ENCODE results near the gene RNF157.
"Not testable (repeated sequence)": the region's sequence is repeated elsewhere in the genome, so short reads cannot be mapped to it uniquely, and the experiment has no call there.

Gene RNF157

GRCh38 chr17:76270127-76270592 lies 29.9 kb upstream of the RNF157 start:
- no peak for FAIRE-seq

DNA sequence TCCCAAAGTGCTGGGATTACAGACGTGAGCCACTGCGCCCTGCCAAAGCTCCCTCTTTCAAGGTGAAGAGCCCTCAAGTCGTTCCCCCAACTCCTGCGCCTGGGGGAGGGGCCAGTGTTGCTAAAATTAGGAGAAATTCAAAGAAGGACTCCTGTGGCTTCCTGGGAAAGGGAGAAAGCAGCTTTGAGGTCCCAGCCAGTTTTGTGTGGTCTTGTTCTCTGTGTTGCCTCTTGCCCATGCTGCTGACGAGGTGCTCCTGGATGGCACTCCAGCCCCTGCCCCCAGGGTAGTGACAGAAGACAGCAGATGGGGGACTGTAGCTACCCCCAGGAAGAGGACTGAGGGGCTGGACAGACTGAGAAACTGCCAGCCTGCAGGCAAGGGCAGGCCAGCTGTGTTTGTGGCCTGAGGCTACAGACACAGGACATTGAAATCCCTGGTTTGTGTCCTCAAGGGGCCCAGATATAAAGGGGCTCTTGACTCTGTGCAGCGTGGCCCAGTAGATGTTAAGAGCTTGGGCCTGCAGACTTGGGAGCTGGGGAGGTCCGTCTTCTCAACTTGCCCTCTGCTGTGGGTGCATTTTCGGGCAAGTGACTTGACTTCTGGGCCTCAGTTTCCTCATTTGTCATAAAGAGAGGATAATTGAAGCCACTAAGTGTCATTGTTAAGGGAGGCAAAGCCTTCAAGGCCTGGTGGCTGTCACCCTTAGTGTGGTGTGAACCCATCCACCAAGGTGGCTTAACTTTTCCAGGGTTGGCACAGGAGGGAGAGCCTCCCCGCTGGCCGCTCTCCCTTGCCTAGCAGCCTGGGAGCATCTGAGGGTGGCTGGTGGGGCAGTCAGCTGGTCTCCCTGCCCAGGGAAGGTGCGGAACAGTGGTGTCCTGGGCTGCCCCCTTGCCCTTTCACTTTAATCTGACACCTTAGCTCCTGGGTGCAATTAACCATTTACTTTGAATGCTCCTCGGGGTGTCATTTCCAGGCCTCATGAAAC lies 29.0 kb upstream of the RNF157 start:
- no peak for FAIRE-seq

DNA sequence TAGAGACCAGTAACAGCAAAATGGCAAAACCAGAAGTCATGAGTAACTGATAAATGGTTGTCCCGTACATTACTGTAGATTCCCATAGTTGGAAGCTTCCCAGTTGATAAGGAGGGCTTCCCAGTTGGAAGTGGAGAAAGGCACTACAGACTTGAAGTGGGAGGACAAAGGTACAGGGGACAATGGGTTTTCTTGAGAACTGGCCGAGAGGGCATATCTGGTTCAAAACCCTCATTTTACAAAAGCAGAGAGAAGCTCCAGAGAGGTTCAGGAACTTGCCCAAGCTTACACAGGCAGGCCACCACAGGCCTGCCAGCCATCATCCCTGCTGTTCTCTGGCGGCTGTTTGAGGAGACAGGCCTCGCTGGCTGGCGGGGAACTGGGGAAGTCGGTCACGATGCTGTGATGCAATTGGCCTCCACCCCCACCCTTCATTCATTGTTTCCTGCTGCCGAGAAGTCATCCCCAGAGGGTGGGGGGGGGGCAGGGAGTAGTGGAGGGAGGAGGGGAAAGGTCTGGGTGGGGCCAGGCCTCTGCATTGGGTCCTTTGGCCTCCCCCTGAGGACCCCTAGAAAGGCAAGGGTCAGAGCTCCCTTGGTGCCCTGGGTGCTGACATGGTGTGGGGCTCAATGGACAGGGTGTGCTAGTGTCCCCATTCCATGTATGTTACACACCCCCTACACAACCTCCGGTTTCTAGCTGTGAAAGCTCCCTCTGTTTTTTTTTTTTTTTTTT lies 27.9 kb upstream of the RNF157 start:
- FAIRE-seq = no peak

GRCh38 chr17:76267581-76268001 lies 27.3 kb upstream of the RNF157 start:
- FAIRE-seq = not testable (repeated sequence)

- FAIRE-seq = no peak
Observed at GRCh38 chr17:76267051-76267576, 26.8 kb upstream of the RNF157 start.

- no peak for FAIRE-seq
Observed at GRCh38 chr17:76266244-76266938, 26.1 kb upstream of the RNF157 start.

DNA sequence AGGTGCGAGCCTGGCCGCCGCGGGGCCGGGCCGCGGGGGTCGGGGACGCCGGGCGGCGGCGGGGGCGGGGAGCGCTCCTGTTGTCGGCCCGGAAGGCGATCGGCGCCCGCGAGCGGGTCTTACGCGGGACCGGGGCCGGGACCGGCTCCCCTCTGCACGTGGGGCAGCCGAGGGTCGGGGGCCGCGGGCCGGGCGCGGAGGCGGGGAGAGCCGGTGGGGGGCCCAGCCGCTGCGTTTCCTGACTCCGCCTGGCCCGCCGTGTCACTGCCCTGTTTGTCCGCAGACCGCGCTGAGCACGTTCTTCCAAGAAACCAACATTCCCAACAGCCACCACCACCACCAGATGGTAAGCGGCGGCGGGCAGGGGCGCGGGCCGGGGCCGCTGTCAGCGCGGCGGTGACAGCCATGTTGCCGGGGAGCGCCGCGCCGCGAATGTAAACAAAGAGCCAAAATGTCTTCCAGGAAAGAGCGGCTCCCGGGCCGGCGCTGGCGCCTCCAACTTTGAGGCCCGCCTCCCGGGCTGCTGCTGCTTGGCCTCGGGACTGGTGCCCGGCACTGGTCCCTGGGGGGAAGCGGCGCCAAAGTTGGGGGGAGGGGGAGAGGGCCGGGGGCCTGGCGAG lies 25.4 kb upstream of the RNF157 start:
- FAIRE-seq = no peak

DNA sequence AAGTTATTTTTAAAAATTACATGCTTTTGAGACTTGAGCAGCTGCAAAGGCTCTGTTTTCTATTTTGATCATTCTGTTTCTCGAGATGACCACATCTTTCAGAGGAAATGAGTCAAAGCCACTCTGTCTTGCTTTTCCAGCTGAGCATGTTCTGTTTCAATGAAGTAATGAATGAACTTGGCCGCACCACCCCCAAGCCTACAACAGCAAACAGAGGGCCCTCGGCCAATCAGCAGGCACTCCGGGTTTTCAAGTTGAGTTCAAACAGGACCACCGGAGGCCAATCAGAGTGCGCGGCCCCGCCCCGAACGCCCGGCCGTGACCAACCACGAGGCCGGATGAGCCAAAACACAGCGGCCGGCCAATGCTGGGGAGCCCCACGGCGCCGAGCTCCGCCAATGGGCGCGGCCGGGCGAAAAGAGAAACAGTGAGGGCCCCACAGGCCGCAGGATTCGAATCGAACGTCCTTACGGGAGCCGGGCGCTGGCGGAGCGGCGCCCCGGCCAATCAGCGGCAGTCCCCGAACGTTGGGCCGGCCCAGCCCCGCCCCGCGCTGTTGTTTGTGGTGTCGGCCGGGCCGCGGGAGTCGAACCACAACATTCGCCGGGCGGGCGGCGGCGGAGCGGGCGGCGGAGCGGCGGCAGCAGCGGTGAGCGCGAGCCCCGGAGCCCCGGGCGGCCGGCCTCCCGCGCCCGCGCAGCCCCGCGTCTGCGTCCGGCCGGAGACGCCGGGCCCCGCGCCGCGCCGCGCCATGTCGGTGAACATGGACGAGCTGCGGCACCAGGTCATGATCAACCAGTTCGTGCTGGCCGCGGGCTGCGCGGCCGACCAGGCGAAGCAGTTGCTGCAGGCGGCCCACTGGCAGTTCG lies 24.7 kb upstream of the RNF157 start, which contains the start of gene UBALD2:
TSS of gene UBALD2 (plus strand) at position 594 of the 869 bp plus-strand sequence. CDS start at position 752, 158 bp downstream.
- peak; percentile 96 for FAIRE-seq

DNA sequence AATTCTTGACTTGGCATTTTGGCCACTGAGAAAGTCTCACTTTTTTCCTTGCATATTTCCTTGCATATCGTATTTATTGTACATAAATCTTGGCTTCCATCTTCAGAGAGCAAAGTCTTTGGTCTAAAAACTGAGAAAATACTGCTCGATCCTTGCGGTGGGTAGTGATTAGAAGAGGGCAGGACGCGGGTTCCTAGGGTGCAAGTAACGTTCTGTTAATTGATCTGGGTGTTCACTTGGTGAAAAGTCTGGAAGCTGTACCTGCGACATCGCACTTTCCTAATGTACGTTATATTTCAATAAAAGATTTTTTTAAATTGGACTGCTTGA lies 24.1 kb upstream of the RNF157 start:
- FAIRE-seq = no peak

DNA sequence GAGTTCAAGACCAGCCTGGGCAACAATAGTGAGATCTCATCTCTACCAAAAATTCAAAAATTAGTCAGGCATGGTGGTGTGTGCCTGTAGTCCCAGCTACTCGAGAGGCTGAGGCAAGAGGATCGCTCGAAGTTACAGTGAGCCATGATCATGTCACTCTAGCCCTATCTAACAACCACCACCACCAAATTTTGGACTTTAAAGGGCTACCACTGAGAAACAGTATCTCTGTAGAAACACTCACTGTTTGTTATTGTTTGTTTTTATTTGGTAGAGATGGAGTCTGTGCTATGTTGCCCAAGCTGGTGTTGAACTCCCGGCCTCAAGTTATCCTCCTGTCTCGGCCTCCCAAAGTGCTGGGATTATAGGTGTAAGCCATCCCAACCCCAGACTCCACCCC lies 23.6 kb upstream of the RNF157 start:
- no peak for FAIRE-seq

DNA sequence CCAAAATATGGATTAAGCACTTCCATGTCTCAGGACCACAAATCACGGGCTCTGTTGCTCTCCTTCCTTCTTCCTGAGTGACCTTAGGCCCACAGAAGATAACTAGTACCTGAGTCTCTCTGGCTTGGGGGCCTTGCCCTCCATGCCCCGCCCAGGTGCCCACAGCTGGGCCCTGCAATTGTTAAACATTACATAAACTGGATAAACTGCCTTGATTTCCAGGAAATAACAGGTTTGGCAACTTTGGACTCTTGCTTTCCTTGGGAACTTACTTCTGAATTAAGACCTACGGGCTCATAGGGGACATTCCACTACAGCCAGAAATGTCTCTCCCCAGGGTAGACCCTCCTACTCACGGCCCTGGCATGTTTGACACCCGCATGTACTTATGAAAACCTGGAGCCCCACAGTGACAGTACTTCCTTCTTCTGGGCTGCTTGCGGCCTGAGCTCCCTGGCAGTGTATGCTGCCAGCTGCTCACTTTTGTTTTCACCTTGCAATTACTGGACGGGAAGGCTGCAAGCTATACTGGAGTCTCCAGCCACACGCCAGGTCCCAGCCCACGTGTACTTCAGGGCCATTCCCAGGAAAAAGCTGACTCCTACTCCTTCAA lies 22.5 kb upstream of the RNF157 start:
- FAIRE-seq = no peak

DNA sequence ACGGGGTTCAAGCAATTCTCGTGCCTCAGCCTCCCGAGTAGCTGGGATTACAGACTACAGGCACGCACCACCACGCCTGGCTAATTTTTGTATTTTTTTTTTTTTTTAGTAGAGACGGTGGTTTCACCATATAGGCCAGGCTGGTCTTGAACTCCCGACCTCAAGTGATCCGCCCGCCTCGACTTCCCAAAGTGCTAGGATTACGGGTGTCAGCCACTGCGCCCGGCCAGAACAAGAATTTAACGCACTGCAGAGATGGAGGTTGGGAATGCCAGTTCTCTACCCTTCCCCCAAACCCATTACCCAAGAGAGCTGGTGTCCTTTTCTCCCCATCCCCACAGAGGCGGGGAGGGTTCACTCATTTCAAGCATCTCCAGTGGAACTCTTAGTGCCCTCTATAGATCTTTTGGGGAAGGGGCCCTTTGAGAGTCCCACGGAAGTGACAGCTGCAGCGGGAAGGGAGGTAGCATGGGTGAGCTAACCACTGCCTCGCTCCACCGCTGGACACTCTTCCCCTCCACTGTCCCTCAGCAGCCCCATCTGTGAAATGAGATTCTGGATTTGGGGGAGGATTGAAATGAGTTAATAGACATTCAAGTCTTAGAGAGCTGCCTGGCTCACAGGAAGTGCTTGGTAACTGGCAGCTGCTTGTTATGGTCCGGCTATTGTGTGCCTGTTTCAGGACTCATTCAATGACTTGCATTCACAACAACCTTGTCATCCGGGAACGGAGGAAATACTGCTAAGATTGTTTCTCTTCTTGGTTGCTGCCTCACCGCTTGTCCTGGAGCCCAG lies 21.3 kb upstream of the RNF157 start:
- FAIRE-seq = no peak

DNA sequence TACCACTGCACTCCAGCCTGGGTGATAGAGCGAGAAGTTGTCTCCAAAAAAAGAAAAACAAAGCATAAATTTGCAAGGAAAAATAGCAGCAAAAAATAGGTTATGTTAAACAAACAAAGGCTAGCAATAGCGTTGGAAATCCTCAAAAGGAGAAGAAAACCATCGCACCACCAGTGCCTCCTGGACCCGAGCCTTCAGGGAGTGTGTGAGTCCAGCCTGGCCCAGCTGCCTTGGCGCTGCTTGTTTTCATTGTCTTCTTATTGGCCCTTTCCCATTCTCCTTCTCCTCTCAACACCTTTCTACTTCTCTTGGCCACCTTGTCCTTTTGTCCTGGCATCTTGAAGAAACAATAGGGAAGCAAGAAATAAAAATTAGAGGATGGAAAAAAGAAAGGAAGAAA lies 20.4 kb upstream of the RNF157 start:
- no peak for FAIRE-seq

DNA sequence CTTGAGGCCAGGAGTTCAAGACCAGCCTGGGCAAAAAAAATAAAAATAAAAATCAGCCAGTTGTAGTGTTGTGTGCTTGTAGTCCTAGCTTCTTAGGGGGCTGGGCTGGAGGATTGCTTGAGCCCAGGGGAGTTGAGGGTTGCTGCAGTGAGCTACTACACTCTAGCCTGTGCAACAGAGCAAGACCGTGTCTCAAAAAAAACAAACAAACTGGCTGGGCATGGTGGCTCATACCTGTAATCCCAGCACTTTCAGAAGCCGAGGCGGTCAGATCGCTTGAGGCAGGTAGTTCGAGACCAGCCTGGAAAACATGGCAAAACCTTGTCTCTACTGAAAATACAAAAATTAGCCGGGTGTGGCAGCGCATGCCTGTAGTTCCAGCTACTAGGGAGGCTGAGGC lies 19.9 kb upstream of the RNF157 start:
- FAIRE-seq = no peak

GRCh38 chr17:76256430-76257050 lies 16.2 kb upstream of the RNF157 start:
- not testable (repeated sequence) for FAIRE-seq

- no peak for FAIRE-seq
Observed at GRCh38 chr17:76255801-76256429, 15.6 kb upstream of the RNF157 start.

GRCh38 chr17:76254275-76254674 lies 14.0 kb upstream of the RNF157 start:
- FAIRE-seq = no peak

GRCh38 chr17:76253841-76254240 lies 13.5 kb upstream of the RNF157 start:
- FAIRE-seq = no peak
